GM12873 (cell line): ENCODE results near the gene POLA2.

Source experiments
- CTCF ChIP-seq: IDR thresholded peaks from 2 replicates; pipeline ENCODE4 v1.5.1; 2012; ENCODE audit warnings: low read depth, mild to moderate bottlenecking, moderate library complexity, low read length, control low read depth; ENCODE audit not compliant: insufficient read depth; ENCODE audit errors: missing control alignments

Gene POLA2

GRCh38 chr11:65279741-65280440, 18.1 kb downstream of the POLA2 start:
- no peak for TF ChIP-seq CTCF

GRCh38 chr11:65280646-65281045, 18.9 kb downstream of the POLA2 start:
- no peak for TF ChIP-seq CTCF

- no peak for TF ChIP-seq CTCF
These were observed 24.9 kb downstream of the POLA2 start for GRCh38 chr11:65286686-65287085.

- no peak for TF ChIP-seq CTCF
These were observed 25.8 kb downstream of the POLA2 start for GRCh38 chr11:65287601-65288000.

GRCh38 chr11:65288706-65289536, 27.2 kb downstream of the POLA2 start:
- TF ChIP-seq CTCF: no peak

GRCh38 chr11:65290448-65291165, 28.8 kb downstream of the POLA2 start:
- no peak for TF ChIP-seq CTCF

- TF ChIP-seq CTCF: no peak
These were observed 29.9 kb downstream of the POLA2 start for GRCh38 chr11:65291613-65292012.
